ENCODE data around the gene CBR3. TPM values are rescaled to one million over a fixed set of nuclear protein-coding genes. Genes with fewer than 3 reads are reported as not detected.
"Not testable (repeated sequence)": the region's sequence is repeated elsewhere in the genome, so short reads cannot be mapped to it uniquely, and the experiment has no call there.

The CBR3 gene
- total RNA-seq, 2 experiments from 2014 or later, result 2.6 to 3.0 TPM

GRCh38 chr21:36132696-36133095 is 2.2 kb upstream of the CBR3 start:
- Histone ChIP-seq H3K27ac (ENCODE audit: low read depth in 1 of 2, low read length in 2 of 2) (no peak overlapping the region), H3K27me3 (ENCODE audit: control insufficient read depth in 1 of 2, insufficient read depth in 2 of 2, low read length in 2 of 2) (no peaks in the 10 kb centered on the region), H3K4me3 (ENCODE audit: low read length) (no peak overlapping the region), H3K36me3 (ENCODE audit: insufficient read depth, low read length) (no peaks in the 10 kb centered on the region), H3K9me3 (ENCODE audit: control insufficient read depth in 1 of 2, insufficient read depth in 1 of 2, low read length in 2 of 2) (no peaks in the 10 kb centered on the region), H3K4me1 (ENCODE audit: insufficient read depth, low read length) (peaks cover 37% of the 10 kb centered on the region)
- ChIA-PET CTCF (no interaction called here), POLR2A (no interaction called here)
- DNase-seq (no peak), ATAC-seq (ENCODE audit: poor library complexity) (no peak)
- H3K9me3 Mint-ChIP-seq, result no peaks in the 10 kb centered on the region
- H3K4me3 Mint-ChIP-seq, result peak overlapping the region; percentile 20
- H3K27ac Mint-ChIP-seq, result no peak overlapping the region
- TF ChIP-seq CTCF (IDR thresholded peaks at IDR 0.05), result no peak
- no peaks in the 10 kb centered on the region for H3K27me3 Mint-ChIP-seq
- H3K36me3 Mint-ChIP-seq (ENCODE audit: low read depth), result no peaks in the 10 kb centered on the region
- peaks cover 39% of the 10 kb centered on the region for H3K4me1 Mint-ChIP-seq (ENCODE audit: low read depth)
- intact Hi-C loops (cut with DNase I, micrococcal nuclease), result no loop called here

GRCh38 chr21:36135391-36136102 is 668 bp downstream of the CBR3 start:
- Mint-ChIP-seq H3K4me3 (peak overlapping the region; percentile 95), H3K4me1 (ENCODE audit: low read depth) (peaks cover 22% of the 10 kb centered on the region), H3K27ac (peak overlapping the region; percentile 69), H3K9me3 (no peaks in the 10 kb centered on the region), H3K36me3 (ENCODE audit: low read depth) (no peaks in the 10 kb centered on the region), H3K27me3 (no peaks in the 10 kb centered on the region)
- no peaks in the 10 kb centered on the region for H3K9me3 ChIP-seq (ENCODE audit: control insufficient read depth in 1 of 2, insufficient read depth in 1 of 2, low read length in 2 of 2)
- ATAC-seq (ENCODE audit: poor library complexity) (peak; percentile 65), DNase-seq (peak in 13 of 14 experiments; percentile 9 to 73 (median 51))
- ChIA-PET CTCF (interaction anchor here (1.4 to 2.4 kb wide), 2 partner anchors 10 to 18 kb away, joined by 3 to 8 read pairs; no protein-coding TSS in a partner anchor), POLR2A (interaction anchor here (0.9 to 2.3 kb wide), 11 partner anchors 10 to 185 kb away, joined by 3 to 9 read pairs (median 4); partner anchors contain the start of genes CBR1 and MORC3)
- H3K36me3 ChIP-seq (ENCODE audit: insufficient read depth, low read length), result peaks cover 6% of the 10 kb centered on the region
- no peaks in the 10 kb centered on the region for H3K27me3 ChIP-seq (ENCODE audit: control insufficient read depth in 1 of 2, insufficient read depth in 2 of 2, low read length in 2 of 2)
- no peak for TF ChIP-seq CTCF (IDR thresholded peaks at IDR 0.05)
- H3K27ac ChIP-seq (ENCODE audit: low read depth in 1 of 2, low read length in 2 of 2), result peak overlapping the region; percentile 29 to 41
- peak overlapping the region; percentile 85 for H3K4me3 ChIP-seq (ENCODE audit: low read length)
- peaks cover 35% of the 10 kb centered on the region for H3K4me1 ChIP-seq (ENCODE audit: insufficient read depth, low read length)
- intact Hi-C loops (cut with DNase I, micrococcal nuclease), result no loop called here

GRCh38 chr21:36139791-36140190 is 4.9 kb downstream of the CBR3 start:
- H3K27me3 Mint-ChIP-seq; H3K27ac ChIP-seq (ENCODE audit: low read depth in 1 of 2, low read length in 2 of 2); H3K27me3 ChIP-seq (ENCODE audit: control insufficient read depth in 1 of 2, insufficient read depth in 2 of 2, low read length in 2 of 2); H3K27ac Mint-ChIP-seq; H3K9me3 ChIP-seq (ENCODE audit: control insufficient read depth in 1 of 2, insufficient read depth in 1 of 2, low read length in 2 of 2); H3K36me3 Mint-ChIP-seq (ENCODE audit: low read depth); DNase-seq; H3K4me3 Mint-ChIP-seq; ATAC-seq (ENCODE audit: poor library complexity); H3K36me3 ChIP-seq (ENCODE audit: insufficient read depth, low read length); H3K9me3 Mint-ChIP-seq; H3K4me3 ChIP-seq (ENCODE audit: low read length); POLR2A ChIA-PET: not testable (repeated sequence)
- CTCF ChIA-PET, result interaction anchor here (0.6 to 2.9 kb wide), 4 partner anchors 34 to 1524 kb away, joined by 3 to 15 read pairs (median 4); no protein-coding TSS in a partner anchor
- H3K4me1 ChIP-seq (ENCODE audit: insufficient read depth, low read length), result peaks cover 32% of the 10 kb centered on the region
- intact Hi-C loops (cut with DNase I, micrococcal nuclease), result loop anchor here in 1 of 2 experiments (5.0 to 10.0 kb wide), 2 partner anchors 455 to 788 kb away; no protein-coding TSS in a partner anchor
- peaks cover 21% of the 10 kb centered on the region for H3K4me1 Mint-ChIP-seq (ENCODE audit: low read depth)

Data from CD4-positive, alpha-beta T cell (primary cell).